HG03159 (cell line): Measurements from ENCODE around the gene BFSP2.
"Not testable (repeated sequence)": the region's sequence is repeated elsewhere in the genome, so short reads cannot be mapped to it uniquely, and the experiment has no call there.

Experiments
- ATAC-seq: cut with Tn5 transposase; IDR thresholded peaks from one replicate; pipeline ENCODE4 v1.9.1; 2021; ENCODE audit warnings: mild to moderate bottlenecking, moderate library complexity; ENCODE audit not compliant: unreplicated experiment

BFSP2 gene

DNA sequence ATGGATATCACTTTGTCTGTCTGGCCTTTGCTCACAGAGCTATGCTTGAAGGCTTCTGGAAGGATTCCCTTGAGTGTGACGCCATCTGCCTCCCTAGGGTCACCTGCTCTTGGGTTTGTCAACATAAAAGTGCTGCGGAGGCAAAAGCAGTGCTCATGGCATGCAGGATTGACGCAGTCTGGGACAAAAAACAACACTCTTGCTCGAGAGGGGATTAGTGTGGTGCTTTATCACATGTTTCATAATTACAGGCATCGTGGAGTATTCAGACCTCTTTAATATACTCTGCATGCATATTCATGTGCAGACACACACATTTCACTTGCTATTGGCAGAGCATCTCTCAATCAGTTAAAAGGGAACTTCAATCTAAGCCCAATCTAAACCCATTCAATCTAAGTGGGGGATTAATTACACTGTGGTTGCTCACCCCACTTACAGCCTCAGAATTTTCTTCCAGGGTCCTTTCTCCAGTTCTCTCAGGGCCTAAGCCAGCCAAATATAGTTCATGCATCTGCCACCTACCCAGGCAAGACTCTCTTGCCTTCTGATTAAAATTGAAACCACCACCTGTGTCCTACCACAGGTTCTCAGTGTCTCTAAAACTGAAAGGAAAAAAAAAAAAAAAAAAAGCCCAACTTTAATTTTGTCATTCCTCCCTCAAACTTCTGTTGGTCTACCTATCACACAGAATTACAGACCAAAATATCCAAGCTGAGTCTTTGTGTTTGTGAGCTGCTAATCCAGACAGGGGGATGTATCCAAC lies 75.6 kb downstream of the BFSP2 start:
- ATAC-seq = peak; percentile 91

DNA sequence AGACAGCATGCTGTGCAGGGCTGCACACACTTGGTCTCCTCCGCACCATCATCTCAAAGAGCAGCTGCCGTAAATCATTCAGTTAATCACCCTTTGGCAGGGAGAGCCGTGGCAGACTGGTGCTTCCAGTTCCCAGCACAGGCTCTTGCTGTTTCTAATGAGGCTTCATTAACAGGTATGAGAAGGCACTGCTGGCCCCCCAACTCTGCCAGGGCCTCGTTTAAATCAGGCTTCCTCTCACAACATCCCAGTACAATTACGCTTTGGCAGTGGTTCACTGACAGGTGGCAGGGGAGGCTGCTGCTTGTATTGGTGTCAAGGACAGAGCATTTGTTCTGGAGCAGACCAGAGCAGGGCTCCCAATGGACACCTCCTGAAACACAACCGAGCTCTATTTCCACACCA lies 77.1 kb downstream of the BFSP2 start:
- no peak for ATAC-seq

DNA sequence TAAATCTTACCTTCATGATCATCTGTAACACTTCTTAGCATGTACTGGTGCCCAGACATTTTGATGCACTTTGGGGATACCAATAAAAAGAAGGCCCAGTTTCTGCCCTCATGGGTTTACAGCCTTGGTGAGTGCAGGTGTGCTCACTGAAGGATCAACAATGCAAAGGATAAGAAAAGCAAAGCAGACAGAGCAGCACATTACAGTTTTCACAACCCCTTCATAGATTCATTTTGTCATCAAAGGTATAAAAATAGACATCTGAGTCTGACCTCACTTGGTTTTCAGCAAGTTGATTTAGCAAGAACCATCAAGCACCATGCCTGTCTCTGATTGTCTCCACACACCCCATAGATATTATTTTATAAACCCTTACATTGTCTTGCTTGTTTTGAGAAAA lies 77.6 kb downstream of the BFSP2 start:
- peak; percentile 54 for ATAC-seq

DNA sequence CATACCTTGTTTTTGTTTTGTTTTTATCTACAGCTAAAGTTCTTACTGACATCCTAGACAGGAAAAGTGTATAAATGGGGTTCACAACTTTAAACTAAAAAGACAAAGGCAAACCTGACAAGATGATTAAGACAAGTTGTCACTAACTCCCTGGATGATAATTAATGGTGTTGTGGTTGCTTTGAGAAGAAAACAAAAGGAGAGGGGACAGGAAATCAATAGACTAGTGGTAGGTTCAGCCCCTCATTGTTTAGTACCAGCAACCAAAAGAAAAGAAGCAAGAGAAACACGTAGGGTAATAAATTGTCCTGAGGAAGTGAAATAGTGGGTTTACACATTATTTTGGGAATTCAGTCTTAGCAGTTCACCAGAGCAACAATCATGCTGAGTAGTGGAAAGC lies 78.8 kb downstream of the BFSP2 start:
- ATAC-seq = no peak

DNA sequence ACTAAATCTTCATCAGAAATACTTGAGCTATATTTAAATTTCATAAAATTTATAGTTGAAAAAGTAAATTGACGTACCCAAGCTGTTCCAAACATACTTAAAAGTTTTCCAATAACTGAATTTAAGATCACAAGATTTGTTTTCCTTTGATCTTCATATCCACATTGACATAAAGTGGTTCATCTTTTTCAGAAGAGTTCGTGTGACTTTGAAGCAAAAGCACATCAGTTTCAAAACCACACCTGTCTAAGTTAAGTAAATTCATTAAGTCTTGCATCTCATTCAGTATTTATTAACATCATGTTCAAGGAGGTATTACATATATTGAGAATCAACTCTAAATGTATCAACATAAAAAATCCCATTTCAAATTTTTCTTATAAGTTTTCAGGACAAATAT lies 79.5 kb downstream of the BFSP2 start:
- no peak for ATAC-seq

DNA sequence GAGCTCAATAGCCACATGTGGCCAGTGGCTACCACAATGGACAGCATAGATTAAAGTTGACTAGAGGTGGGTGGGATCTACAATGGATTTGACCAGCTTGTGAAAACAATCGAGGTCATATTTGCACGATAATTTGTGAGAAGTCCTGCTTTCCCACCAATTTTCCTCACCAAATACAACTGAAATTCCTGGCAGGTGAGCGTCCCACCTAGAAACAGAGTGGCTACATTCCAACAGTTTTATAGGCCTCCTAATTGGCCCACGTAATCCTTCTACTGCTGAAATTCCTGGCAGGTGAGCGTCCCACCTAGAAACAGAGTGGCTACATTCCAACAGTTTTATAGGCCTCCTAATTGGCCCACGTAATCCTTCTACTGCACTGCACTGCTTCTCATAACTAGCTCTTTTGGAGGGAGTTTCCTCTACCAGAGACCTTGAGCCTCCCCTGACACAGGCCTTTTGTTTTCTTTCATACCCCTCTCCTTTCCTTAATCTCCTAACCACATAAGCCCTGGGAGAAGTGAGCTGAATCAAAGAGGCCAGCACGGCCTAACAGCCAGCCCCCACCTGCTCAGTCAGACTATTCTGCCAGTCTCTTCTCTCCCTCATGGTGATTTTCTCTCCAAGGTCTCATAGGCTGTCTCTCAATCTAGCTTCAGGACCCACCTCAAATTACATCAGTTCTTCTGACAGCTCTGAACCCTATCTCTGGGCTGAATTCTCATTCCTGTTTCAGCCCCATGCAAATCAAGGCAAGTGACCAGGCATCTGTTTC lies 80.2 kb downstream of the BFSP2 start:
- ATAC-seq = no peak

DNA sequence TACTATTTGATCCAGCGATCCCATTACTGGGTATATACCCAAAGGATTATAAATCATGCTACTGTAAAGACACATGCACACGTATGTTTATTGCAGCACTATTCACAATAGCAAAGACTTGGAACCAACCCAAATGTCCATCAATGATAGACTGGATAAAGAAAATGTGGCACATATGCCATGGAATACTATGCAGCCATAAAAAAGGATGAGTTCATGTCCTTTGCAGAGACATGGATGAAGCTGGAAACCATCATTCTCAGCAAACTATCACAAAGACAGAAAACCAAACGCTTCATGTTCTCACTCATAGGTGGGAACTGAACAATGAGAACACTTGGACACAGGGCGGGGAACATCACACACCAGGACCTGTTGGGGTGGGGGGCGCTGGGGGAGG lies 82.6 kb downstream of the BFSP2 start:
- not testable (repeated sequence) for ATAC-seq

DNA sequence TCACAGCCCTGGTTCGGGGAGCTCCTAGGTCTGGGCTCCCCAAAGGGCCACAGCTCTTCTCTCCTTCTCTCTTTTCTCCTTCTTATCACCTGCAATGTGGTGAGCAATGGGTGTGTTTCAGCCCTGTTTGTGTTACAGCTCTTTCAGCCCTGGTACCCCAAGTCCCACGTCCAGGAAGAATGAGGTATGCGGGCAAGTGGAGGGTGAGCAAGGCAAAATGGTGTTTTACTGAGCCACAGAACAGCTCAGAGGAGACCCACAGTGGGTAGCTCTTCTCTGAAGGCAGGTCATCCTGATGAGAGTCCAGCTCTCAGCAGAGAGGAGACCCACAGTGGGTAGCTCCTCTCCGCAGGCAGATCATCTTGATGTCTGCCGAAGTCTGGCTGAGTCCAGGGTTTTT lies 86.8 kb downstream of the BFSP2 start:
- no peak for ATAC-seq

DNA sequence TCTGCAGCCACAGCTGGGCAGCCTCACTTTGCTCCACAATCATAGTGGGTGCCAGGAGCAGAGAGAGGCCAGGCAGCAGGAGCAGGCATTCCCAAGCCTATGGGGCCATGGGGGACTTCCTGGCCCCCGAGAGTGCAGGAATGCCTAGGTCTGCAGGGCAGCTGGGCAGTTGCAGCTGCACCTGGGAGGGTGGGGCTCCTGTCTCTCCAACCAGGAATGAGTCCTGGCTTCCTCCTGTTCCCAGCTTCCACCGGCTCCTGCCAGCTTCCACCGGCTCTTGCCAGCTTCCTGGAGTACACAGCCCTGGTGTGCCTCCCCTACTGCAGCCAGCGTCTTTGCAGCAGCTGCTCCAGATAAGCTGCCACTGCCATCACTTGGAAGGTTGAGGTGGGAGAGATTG lies 87.3 kb downstream of the BFSP2 start:
- ATAC-seq = no peak

DNA sequence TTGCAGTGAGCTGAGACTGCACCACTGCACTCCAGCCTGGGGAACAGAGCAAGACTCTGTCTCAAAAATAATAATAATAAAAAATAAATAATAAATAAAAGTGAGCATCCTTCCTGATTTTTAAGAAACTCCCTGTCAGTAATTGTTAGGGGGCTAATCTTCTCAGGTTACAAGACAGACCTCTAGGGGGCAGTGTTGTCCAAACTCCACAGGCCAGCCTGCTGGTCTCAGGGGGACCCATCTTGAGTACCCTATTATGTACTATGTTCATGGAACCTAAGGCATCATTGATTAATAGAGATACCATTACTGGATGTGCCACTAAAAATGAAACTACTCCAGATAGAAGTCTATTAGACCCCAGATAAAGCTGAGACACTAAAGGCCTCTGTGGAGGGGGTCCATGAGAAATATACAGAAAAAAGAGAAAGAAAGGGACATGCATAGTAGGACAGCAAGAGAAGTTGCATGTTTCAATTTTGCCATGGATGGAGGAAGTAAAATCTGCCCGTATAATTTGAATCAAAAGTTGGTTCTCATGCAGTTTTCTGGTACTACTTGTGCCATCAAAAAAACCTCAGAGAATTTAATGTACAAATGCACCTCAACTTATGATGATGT lies 88.2 kb downstream of the BFSP2 start:
- ATAC-seq = no peak

DNA sequence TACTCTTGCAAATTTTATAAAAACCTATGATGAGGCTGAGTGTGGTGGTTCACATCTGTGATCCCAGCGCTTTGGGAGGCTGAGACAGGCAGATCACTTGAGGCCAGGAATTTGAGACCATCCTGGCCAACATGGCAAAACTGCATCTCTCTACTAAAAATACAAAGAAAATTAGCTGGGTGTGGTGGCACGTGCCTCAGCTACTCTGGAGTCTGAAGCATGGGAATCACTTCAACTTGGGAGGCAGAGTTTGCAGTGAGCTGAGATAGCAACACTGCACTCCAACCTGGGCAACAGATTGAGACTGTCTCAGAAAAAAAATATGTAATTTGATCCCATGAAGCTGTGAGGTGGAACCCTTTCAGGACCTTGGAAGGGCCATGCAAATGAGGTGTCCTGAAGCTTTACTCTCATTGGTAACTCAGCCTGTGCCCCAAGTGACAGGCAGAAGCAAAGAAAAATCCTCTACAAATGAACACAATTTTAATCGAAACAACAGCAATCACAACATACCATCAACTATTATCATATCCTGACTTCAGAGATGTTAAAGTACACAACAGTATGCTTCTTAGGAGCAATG lies 89.0 kb downstream of the BFSP2 start:
- no peak for ATAC-seq

DNA sequence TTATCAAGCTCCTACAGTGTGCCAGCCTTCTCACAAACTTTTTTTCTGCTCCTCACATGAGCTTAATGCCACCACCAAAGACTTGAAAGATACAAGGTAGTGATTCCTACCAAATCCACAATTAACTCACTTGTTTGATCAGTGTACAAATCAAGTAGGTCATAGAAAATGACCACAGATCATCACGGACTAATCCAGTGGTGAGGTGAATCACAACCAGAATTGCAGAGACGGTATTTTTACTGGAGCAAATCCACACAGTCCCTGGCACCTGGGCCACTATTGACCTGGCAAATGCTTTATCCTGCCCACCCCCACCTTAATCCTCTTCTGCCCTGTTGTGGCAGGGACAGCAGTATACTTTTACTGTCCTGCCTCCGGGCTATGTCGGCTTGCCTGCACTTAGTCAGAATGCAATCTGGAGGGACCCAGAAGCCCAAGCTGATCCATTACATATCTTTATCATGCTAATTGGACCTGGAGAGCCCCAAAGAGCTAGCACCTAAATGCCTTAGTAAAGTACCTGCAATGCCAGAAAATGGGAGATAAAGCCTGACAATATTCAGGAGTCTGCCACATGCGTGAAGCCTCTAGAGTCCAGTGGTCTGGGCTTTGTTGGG lies 89.7 kb downstream of the BFSP2 start:
- ATAC-seq = no peak

DNA sequence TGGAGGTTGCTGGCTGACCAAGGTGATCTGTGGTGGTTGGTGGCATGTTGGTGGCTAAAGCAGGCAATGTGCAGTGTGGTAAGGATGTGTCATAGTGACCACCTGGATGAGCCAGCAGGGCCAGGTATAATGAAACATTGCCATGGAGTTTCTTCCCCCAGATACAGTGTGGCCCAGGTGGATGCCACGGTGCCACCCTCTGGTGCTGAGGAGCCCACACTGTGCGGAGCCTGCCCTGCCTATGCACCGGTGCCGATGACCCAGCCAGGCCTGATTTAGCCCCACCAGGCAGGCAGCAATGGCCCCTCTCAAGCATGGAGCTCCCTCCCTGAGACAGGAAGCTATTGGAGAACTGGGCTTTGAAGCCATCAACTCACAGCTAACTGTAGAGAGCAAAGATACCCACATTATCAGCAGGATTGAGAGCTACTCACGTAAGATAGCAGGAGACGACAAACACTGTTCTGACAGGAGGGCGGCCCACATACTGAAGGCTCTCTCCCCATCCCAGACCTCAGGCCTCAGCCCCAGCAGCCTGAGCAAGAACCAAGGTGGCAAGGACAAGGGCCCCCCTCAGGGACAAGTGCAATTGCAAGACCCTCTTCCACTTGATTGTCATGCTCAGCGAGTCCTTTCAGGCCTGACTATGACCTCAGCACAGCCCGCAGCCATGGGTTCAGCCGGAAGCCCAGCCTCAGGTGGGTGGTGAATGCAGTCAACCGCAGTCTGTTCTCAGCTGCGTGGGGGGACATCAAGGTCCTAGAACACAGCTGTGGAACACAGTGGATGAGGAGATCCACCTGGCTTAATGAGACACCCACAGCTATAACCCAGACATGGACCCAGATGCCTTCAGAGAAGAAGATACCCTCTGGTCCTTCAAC lies 90.9 kb downstream of the BFSP2 start:
- ATAC-seq = peak; percentile 87

DNA sequence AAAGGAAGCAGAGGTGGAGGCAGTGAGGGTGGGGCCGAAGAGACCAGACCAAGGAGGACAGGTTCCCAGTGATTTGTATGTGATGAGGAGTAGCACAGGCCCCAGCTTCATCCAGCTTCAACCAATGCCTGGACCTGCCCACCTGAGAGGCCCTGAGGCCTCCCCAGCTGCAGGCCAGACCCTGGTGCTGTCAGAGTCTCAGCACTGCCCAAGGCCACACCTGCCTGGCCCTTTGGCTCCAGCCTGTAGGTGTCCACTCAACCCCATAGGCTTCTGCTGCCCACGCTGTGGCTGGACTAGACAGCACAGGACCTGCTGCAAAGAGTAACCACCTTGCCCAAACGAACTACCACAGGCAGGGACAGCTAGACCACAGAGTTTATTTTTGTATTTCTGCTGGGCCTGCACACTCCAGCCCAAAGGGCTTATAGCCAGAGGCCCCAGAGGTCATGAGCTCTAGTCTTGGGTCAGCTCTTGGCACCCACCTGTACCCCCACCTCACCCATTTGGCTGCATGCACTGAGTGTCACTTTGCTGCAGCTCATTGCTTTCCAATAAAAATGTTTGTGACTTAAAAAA lies 91.7 kb downstream of the BFSP2 start:
- peak; percentile 4 for ATAC-seq

DNA sequence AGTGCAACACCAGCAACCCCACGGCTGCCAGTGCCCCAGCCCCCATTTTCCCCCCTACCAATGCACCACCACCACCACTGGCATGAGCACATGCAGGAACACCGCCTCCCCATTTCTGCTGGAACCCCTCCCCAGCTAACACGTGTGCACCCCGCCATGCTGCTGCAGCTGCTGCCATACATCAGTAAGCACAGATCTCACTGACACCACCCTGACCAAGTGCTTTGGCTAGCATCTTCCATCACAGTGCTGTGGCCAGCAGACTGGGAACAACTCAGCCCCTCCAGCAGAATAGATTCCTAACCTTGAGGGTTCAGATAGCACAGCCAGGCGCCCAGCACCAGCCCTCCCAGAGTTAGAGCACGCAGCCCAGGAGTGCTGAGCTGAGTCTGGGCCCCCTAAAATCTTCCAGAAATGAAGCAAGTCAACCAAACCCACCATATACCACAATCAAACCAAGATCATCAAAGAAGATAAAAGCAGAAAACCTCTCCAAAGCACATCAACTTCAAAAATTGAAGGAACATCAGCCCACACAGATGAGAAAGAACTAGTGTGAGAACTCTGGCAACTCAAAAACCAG lies 92.4 kb downstream of the BFSP2 start:
- no peak for ATAC-seq

DNA sequence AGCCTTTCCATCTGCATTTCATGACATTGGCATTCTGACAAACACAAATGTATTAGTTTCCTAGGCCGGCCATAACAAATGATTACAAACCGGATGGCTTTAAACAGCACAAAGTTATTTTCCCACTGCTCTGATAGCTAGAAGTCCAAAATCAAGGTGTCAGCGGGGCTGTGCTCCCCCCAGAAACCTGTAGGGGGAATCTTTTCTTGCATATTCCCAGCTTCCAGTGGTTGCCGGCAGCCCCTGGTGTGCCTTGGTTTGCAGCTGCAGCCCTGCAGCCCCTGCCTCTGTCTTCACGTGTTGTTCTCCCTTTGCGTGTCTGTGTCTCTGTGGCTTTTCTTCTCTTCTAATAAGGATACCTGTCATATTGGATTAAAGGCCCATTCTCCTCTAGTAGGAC lies 94.6 kb downstream of the BFSP2 start:
- ATAC-seq = no peak

DNA sequence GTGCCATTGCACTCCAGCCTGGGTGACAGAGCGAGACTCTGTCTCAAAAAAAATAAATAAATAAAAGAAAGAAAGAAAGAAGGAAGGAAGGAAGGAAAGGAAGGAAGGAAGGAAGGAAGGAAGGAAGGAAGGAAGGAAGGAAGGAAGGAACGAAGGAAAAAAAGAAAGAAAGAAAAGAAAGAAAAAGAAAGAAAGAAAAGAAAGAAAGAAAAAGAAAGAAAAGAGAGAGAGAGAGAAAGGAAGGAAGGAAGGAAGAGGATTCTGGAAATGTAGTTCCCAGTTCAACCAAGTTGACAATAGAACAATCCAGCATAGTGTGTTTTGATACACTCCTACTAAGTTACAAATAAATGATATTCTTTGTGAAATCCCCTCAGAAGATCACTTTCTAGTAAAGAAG lies 102.7 kb downstream of the BFSP2 start:
- ATAC-seq = not testable (repeated sequence)

DNA sequence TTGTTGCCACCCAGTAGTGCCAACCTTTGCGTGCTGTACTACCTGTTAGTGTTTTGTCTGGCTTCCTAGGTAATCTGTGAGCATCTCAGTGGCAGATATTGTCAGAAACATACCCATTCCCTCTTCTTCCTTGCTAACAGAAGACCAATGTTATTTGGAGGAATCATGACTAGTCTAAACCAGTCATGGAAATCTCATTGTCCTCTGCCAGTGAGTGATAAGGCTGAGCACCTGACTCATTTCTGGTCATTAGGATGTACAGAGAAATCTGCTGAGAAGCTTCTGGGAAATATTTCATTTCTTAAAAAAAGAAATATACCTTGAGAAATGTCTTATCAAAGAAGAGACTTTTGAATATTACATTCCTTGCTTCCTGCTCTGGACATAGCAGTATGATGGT lies 103.6 kb downstream of the BFSP2 start:
- ATAC-seq = no peak

DNA sequence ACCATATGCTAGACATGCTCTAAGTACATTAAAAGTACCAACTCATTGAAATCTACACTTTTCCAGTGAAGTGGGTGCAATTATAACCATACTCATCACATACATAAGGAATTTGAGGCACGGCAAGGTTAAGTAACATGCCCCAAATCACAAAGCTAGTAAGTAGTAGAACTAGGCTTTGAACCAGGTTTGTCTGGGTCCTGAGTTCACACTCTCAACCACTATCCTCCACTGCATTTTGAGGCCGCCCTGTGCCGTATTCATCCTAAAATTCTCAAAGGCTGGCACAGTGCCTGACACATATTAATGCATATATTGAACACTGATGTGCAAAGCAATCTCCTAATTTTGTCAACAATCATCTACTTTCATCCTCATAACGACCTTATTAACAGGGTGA lies 104.9 kb downstream of the BFSP2 start:
- no peak for ATAC-seq
